ENCODE measurements around the gene NUP85.
"Not testable (repeated sequence)": the region's sequence is repeated elsewhere in the genome, so short reads cannot be mapped to it uniquely, and the experiment has no call there.

Gene NUP85

DNA sequence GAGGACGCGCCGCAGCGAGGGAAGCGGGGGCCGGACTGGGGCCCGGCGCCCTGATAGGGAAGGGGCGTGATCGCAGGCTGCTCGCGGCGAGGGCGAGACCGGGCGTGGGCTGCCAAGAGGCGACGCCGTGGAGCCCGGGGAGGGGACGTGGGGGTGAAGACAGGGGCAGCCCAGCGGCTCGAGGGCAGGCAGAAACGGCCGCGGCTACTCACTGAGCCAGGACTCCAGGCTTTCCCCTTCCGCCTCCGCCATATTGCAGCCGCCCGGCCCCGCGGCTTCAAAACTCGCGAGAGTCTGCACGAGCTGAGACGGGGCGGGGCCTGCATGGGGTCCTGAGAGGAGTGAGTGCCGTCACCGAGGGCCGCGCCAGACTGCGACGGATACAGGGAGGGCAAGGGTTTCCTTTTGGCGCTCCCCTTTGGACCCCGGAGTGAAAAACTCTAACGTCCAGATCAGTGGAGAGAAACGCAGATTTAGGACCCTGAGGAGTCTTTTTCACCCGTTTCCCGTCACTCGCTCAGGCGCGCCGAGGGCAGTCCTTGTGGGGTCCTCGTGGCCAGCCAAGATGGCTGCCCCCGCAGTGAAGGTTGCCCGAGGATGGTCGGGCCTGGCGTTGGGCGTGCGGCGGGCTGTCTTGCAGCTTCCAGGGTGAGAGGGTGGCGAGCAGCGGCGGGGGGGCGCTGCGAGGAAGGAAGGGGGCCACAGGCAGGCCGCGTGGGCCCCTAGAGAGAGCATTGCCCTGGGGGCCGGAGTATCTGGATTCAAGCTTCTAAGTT is 56.0 kb downstream of the NUP85 start, which contains the start of the genes GGA3 and MRPS7:
TSS of gene GGA3 (minus strand) at position 271 of the 776 bp plus-strand sequence. CDS start at position 252, 19 bp downstream.
TSS of gene MRPS7 (plus strand) at position 544 of the 776 bp plus-strand sequence. CDS start at position 566, 22 bp downstream.
- DNase-seq = peak; percentile 92 to 98 (median 96)

DNA sequence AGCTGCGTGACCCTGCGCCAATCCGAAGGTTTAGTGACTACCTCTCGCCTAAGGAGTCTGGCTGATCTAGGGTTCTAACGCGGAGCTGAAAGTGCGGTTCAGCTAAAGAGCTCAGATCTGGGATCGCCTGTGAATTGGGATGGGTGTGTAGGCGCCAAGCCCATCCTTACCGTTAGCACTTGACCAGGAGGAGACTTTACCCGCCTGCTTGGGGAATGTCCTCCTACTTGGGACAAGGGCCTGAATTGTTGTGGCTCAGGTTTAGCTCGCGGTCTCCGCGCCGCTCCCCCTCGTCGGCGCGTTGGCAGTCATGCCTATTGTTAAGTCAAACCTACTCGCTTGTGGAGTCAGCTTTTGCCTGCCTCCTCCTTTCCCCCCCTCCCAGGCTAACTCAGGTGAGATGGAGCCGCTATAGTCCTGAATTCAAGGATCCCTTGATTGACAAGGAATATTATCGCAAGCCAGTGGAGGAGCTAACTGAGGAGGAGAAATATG is 56.7 kb downstream of the NUP85 start:
- intact Hi-C loops (cut with DNase I) = no loop called here
- DNase-seq = peak in 19 of 42 donors; percentile 21 to 71 (median 50)

More for the DNA sequence above, 56.0 kb downstream of the NUP85 start, which contains the start of the genes GGA3 and MRPS7:
- intact Hi-C loops (cut with DNase I) = no loop called here

DNA sequence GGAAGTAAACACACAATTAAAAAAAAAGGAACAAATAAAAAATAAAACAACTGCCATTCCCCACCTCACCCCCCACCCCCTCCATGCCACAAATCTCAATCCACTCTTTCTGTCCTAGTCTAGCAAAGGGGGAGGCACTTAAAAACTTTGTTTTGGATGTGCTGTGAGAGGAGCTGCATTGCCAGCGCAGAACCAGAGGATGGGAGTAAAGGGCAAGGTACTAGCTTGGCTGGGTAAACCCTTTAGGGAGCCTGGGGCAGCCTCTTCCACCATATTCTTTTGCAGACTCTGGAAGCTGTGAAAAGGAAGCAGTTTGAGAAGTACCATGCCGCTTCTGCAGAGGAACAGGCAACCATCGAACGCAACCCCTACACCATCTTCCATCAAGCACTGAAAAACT is 57.6 kb downstream of the NUP85 start:
- intact Hi-C loops (cut with DNase I) = no loop called here

DNA sequence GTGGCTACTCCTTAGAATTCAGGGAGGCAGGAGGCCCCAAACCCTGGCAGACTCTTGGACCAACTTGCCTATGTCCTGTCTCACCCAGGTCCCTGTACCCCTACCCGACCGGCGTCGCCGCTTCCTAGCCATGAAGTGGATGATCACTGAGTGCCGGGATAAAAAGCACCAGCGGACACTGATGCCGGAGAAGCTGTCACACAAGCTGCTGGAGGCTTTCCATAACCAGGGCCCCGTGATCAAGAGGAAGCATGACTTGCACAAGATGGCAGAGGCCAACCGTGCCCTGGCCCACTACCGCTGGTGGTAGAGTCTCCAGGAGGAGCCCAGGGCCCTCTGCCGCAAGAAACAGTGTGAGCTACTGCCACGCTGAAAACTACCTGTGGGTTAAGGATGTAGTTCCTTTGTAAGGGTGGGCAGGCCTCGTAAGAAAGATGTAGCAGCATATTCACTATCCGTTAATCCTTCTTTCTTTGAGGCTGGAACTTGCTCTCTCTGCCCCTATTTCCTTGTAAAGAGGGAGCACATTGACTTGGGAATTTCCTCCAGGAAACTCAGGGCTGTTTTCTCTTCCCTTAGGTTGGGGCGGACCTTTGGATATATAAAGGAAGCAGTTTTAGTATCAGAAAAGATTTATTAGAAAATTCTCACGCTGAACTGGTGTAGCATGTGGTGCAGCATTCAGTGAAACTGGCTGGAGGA is 60.3 kb downstream of the NUP85 start:
- intact Hi-C loops (cut with DNase I) = no loop called here
- DNase-seq = no peak

More for the DNA sequence above, 57.6 kb downstream of the NUP85 start:
- no peak for DNase-seq

DNA sequence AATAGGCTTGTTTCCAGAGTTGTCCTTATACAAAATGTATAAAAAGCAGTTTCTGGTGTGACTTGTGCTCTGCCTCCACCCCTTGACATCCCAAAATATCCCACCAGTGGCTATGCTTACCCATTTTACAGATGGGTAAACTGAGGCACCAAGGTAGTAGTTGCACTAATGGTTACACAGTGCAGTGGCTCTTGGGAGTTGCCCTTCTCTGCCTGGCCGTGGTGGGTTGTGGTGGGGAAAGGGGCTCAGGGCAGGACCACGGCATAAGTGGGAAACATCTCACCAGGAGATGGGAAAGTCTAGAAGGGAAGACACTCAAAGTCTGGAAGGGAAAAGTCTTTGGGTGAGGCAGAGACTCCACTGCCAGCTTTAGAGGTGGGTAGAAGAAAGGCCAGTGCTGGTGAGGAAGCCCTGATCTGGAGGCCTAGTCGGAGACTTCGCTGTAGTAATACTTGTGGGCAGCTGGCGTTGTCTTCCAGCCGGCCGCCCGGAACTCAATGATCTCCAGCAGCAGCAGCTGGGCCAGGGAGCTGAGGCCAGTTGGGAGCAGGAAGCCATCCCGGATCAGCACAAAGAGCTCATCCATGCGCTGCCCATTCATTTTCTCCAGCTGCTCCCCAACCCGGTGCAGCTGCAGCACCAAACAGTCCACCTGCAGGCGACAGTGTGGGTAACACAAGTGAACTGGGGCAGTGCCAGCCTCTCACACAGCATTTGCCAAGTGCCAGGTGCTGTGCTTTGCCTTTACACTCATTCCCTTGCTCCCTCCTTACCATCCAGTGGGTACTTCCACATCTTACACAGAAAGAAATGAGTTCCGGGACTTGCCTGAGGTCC is 61.1 kb downstream of the NUP85 start:
- intact Hi-C loops (cut with DNase I) = no loop called here
- DNase-seq = peak in 31 of 42 donors; percentile 10 to 72 (median 45)

DNA sequence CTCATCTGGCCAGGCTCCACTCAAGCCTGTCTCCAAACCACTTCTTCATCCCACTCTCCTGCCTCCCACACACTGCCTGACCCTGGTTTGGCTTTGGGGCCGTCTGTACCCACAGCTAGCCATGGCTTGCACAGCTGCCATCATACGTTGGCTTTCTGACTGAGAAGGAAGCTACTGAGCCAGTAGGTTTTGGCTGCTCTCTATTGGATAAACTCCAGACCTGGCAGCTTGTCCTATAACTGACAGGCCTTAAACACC is 61.6 kb downstream of the NUP85 start:
- peak in 11 of 42 donors; percentile 21 to 61 (median 37) for DNase-seq
- intact Hi-C loops (cut with DNase I) = no loop called here

DNA sequence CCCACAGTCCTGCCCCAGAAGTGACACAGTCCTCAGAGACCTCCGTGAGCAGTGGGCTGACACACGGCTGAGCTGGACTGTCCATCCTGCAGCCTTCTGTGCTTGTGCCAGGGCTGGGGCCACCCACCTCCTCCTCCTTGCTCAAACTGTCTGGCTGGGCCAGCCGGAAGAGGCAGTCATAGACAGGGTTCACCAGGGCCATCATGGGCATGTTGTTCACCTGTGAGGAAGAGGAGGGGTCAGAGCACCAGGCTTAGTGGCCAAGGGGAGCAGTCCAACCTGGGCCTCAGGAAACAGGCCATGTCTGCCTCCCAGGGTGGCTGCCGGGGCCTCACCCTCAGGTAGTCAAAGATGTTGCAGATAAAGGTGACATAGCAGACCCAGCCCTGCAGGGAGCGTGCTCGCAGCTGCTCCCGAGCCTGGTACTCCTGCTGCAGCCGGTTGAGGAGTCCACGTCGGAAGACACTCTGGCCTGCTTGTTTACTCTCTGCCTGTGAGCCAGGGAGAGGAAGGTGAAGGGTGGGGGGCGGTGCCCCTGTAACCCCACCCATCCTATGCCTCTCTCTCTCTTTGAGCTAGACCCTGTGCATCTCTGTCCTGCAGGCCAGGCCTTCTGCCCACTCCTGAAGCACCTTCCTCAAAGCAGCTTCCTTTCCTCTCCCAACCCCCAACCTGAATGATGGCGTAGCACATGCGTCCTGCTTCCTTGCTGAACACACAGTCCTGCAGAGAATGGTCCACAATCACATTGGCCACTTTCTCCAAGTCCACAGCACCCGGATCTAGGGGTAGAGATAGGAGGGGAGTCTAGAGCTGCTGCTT is 62.1 kb downstream of the NUP85 start:
- DNase-seq = no peak
- intact Hi-C loops (cut with DNase I) = no loop called here

DNA sequence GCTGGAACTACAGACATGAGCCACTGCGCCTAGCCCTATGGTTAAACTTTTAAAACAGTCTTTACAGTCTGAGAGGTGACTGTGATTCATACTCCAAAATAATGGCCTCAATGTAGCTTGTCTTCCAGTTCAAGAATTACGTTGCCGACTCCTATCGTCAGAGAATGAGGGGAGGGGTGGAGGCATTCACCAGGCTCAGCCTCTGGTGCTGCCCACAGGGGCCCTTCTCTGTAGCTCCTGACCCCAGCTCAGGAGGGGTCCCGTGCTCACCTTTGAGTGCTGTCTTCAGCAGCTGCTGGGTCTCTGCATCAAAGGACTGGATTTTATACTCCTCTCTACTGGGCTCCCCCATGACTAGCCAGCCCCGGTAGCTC is 64.4 kb downstream of the NUP85 start:
- peak in 2 of 42 donors; percentile 16 to 18 for DNase-seq
- intact Hi-C loops (cut with DNase I) = no loop called here

DNA sequence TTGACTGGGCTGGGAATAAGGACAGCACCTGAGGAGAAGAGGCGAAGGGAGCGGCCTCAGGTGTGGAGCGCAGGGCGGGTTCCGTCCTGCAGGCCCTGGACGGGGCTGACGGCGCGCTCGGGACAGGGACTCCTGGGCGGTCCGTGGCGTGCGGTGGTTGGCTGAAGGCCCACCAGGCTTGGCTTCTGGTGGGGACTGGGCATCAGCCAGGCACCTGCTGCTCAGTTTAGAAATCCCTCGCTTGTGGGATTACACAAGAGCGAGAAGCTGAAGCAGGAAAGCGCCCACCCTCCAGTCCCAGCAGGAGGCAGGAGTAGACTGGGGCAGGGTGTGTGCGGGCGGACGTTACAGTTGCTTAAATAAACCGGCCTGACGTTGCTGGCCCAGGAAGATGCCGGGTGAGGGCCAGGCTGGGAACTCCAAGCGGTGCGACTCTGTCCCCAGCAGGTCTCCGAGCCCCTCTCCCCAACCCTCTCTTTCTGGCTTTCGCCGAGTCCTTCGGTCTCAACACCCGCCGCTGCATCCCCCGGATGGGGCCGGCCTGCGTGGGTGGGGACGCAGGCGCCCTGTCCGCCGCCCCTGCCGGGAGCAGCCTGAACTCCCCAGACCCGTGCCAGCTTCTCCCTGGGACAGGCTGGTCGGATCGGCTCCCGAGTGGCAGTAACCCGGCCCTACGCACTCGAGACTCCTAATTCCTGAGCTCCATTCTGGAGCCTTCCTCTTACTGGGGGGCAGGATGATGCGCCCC is 64.9 kb downstream of the NUP85 start:
- intact Hi-C loops (cut with DNase I) = no loop called here
- peak in 39 of 42 donors; percentile 27 to 76 (median 53) for DNase-seq

DNA sequence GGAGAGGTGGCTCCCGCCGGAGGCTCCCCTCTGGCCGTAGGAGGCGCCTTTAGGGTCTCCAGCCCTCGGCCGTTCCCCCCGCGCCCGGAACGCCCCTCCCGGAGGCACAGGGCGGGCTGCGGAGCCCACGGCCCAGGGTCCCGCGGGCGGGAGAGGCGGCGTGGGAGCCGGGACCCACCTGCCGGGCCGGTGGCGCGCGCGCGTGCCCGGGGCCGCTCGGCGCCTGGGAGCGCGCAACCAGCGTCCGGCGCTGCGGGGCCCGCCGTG is 65.4 kb downstream of the NUP85 start, which contains the start of gene MIF4GD:
TSS of gene MIF4GD (minus strand) at position 266 of the 267 bp plus-strand sequence. CDS start 1,036 bp downstream, outside the sequence.
- intact Hi-C loops (cut with DNase I) = no loop called here
- no peak for DNase-seq

DNA sequence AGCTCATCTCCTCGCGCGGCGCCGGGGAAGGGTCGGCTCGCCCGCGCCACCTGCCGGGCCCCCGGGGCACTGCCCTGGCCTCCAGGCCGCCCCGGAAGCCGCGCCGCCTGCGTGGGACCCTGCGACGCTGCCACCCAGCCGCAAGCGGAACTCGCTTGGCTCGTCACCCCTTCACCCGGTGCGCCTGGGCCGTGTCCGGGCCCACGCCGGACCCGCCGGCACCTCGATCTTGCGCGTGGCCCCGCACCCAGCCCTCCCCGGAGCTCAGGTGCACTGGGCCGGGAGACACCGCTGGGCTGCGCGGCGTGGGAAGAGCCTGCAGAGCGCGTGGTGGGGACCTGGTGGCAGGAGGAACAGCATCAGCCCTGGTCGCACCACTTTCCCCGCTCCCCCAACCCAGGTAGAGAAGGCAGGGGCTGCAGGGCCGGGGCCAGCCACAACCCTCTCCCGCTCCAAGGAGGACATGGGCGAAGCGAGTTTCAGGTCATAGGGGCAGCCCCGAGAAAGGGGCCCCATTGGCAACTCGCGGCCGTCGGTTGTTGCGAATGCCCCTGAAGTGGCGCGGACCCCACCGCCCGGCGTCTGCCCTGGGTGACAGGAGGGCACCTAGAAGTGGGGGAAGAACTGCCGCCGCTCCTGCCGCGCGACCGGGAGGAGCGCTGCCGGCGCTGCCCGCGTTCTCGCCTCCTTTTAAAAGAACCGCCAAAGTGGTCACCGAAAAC is 65.9 kb downstream of the NUP85 start:
- intact Hi-C loops (cut with DNase I) = no loop called here

DNA sequence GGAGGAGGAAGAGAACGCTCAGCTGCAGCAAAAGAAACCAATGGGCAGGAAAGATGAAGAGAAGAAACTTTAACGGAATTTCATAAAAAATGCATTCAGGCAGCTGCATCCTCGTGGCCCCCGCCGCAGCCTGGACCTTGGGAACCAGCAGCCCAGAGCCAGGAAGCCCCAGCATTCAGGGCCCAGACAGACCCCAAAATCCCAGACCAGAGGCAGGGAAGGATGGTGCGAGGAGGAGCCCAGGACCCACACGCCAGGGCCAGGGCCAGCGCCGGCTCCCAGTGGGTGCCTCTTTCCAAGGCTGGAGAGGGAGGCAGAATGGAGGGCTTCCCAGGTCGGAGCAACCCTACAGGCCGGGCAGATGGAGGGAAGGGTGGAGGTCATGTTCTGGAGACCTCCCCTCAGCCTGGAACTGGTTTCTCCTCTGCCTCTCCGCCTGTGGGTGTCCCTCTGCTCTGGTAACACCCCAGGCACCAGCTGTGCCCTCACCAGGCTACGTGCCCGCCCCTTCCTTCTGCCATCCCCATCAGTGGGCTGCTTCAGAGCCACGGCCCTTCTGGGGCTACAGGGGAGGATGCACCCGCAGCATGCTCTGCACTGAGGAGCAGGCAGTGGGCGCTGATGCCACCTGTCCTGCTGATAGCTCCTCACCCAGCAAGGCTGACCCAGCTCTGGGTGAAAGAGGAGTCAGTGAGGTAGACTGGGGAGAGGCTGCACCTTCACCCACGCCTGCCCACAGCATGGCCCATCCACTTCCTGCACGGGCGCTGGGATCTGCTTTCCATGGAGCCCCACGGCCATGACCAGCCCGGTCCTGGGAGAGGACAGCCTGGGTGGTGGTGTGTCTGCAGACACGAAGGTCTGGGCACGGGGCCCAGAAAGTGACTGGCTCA is 66.7 kb downstream of the NUP85 start:
- DNase-seq = peak in 19 of 42 donors; percentile 23 to 60 (median 41)
- intact Hi-C loops (cut with DNase I) = no loop called here

More for the DNA sequence above, 65.9 kb downstream of the NUP85 start:
- DNase-seq = peak; percentile 26 to 92 (median 82)

DNA sequence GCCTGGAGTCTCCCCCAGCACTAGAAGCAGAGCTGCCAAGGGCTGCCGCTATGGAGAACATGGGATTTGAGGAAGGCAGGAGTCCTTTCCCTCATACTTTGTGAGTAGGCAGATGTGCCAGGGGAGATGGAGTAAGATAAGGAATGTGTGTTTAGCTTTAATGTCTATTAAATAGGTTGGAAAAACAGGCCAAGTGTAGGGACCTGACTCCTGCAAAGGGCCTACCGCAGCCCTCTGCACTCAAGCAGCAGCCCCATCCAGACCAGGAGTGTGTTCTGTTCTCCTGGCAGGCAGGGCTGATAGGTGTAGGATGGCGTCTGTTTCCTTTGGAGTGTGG is 67.3 kb downstream of the NUP85 start:
- no peak for DNase-seq
- intact Hi-C loops (cut with DNase I) = no loop called here

DNA sequence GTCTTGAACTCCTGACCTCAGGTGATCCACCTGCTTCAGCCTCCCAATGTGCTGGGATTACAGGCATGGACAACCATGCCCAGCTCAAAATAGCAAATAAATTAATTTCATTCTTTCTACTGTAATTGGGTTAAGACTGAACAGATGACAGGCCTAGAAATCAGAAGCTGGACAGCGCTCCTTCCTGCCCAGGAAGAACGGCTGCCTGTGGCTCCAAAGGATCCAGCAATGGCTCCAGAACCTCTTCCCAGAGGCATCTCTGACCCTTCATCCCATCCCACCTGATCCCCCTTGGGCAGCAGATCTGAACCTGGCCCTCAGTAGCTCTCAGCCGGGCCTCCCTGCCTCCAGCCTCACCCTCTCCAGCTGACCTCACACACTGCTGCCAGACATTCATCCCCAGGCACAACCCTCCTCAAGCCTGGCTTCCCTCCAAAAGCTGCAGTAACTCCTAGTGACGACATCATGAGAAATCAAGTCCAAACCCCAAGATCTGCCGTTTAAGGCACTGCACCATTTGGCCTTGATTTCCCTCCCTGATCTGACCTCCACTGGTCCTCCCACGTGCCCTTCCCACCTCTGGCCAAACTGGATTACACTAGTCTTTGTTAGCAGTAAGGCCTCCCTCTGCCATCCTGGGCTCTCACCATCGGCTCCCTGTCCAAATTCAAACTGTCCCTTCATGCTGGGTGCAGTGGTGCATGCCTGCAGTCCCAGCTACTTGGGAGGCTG is 68.7 kb downstream of the NUP85 start:
- intact Hi-C loops (cut with DNase I) = no loop called here

DNA sequence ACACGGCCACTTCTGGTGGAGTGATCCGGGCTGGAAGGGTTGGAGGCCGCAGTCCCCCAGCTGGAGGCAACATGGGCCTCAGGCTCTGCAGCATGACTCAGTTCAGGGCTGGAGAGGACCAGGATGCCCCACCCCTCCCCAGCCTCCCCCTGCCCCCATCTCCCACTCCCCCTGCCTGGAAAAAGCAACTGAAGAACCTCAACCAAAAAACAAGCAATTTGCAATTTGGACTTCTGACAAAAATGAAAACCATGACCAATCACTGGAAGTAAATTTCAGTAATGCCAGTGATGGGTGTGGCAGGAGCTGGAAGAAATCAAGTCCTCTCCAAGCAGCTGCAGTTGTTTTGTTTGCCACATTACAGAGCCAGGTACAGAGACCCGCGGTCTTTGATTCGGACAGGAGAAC is 72.2 kb downstream of the NUP85 start:
- intact Hi-C loops (cut with DNase I) = no loop called here
- no peak for DNase-seq

More for the DNA sequence above, 68.7 kb downstream of the NUP85 start:
- DNase-seq = no peak

DNA sequence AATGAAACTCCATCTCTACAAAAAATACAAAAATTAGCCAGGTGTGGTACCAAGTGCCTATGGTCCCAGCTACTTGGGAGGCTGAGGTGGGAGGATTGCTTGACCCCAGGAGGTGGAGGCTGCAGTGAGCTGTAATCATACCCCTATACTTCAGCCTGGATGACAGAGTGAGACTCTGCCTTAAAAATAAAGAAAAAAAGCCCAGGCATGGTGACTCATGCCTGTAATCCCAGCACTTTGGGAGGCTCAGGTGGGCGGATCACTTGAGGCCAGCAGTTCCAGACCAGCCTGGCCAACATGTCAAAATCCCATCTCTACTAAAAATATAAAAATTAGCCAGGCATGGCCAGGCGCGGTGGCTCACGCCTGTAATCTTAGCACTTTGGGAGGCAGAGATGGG is 74.7 kb downstream of the NUP85 start:
- intact Hi-C loops (cut with DNase I); DNase-seq: not testable (repeated sequence)
